Measurements from ENCODE around the gene ZNF526. TPM values are rescaled to one million over a fixed set of nuclear protein-coding genes. Genes with fewer than 3 reads are reported as not detected.

Gene ZNF526
- total and polyA plus RNA-seq, 9 of the 15 experiments (the other 6 are each of a cell fraction or from before 2014, with no cell fraction given) = 1.3 to 17.9 (median 6.2) TPM

DNA sequence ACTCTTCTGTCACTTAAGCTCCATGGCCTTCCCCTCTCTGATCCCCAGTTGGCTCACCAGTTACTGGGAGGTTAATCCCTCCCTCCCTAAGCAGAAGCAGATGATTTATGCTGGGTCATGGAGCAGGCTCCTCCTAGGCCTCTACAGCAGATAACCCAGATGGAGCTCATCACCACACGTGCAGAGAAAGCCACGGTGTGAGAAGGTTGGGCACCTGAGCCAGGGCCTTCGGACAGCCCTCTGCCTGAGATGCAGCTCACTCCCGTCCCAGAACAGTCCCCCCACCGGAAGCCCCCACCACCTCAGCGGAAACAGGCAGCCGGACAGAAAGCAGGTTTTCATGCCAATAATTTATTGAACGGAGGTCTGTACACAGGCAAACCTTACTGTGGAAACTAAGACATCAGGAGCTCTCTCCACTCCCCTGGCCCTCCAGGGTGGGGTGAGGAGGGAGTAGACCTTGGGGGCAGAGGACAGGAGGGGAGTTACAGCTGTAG, 9.8 kb downstream of the ZNF526 start (continued):
- TF ChIP-seq ZNF449 (CRISPR knock-in tag; IDR thresholded peaks at IDR 0.05) (no peak), ZNF589 (CRISPR knock-in tag; IDR thresholded peaks at IDR 0.05; ENCODE audit: low read depth) (no peak), ATF7 (IDR thresholded peaks at IDR 0.05) (peak; percentile 32; the same call in 1 of the 2 replicates), RBM34 (IDR thresholded peaks at IDR 0.05; ENCODE audit: borderline replicate concordance, insufficient read depth, low read length) (no peak), CREB3L1 (IDR thresholded peaks at IDR 0.05; ENCODE audit: borderline replicate concordance, low read depth) (no peak), FOXA3 (CRISPR knock-in tag; conservative IDR thresholded peaks at IDR 0.05 in 1 of 2, IDR thresholded peaks at IDR 0.05 in 1 of 2) (no peak), HDAC6 (IDR thresholded peaks at IDR 0.05; ENCODE audit: low read depth, low read length) (no peak), PTTG1 (tag; IDR thresholded peaks at IDR 0.05; ENCODE audit: low read depth) (no peak), NR0B1 (IDR thresholded peaks at IDR 0.05; ENCODE audit: partially characterized antibody) (no peak), ZNF12 (CRISPR knock-in tag; IDR thresholded peaks at IDR 0.05) (no peak), GTF2F1 (IDR thresholded peaks at IDR 0.05; ENCODE audit: low read depth, low read length) (peak; percentile 40; the same call in 1 of the 2 replicates), RCOR1 (IDR thresholded peaks at IDR 0.05; ENCODE audit: borderline replicate concordance in 1 of 2, low read depth in 2 of 2, low read length in 2 of 2) (peak in 1 of 2 experiments; percentile 85; a peak in 2 of 4 replicates), FOXO4 (CRISPR knock-in tag; IDR thresholded peaks at IDR 0.05) (no peak), SIRT6 (IDR thresholded peaks at IDR 0.05; ENCODE audit: low read depth, low read length) (no peak), ZBTB17 (CRISPR knock-in tag; IDR thresholded peaks at IDR 0.05) (no peak), KAT8 (IDR thresholded peaks at IDR 0.05; ENCODE audit: low read depth) (no peak), NFIC (IDR thresholded peaks at IDR 0.05) (no peak), NFXL1 (CRISPR knock-in tag; IDR thresholded peaks at IDR 0.05) (no peak), TAF1 (IDR thresholded peaks at IDR 0.05; ENCODE audit: control insufficient read depth, extremely low read depth, insufficient read depth, low read length, severe bottlenecking) (no peak)
- TF ChIP-seq, protein P1, sequence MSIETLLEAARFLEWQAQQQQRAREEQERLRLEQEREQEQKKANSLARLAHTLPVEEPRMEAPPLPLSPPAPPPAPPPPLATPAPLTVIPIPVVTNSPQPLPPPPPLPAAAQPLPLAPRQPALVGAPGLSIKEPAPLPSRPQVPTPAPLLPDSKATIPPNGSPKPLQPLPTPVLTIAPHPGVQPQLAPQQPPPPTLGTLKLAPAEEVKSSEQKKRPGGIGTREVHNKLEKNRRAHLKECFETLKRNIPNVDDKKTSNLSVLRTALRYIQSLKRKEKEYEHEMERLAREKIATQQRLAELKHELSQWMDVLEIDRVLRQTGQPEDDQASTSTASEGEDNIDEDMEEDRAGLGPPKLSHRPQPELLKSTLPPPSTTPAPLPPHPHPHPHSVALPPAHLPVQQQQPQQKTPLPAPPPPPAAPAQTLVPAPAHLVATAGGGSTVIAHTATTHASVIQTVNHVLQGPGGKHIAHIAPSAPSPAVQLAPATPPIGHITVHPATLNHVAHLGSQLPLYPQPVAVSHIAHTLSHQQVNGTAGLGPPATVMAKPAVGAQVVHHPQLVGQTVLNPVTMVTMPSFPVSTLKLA (conservative IDR thresholded peaks at IDR 0.05) = peak; percentile 70 to 73

Measured in K562 (cell line).